Stimulated activated CD4-positive, alpha-beta T cell treated with anti-CD3 and anti-CD28 coated beads, TNF-alpha, amount 100 ng/mL, for 24 hours (primary cell): Measurements from ENCODE around the gene GALNT9.

Experiments
- DNase-seq, 3 experiments: peaks; one replicate each; pipeline ENCODE4 v3.0.0-alpha.2; 2020; ENCODE audit warnings: low read depth in 3 of 3

GALNT9 gene

GRCh38 chr12:132325733-132326130 is 3.7 kb downstream of the GALNT9 start:
- DNase-seq = no peak

- no peak for DNase-seq
Measured at GRCh38 chr12:132324841-132325732, 4.3 kb downstream of the GALNT9 start.

GRCh38 chr12:132324173-132324572 is 5.2 kb downstream of the GALNT9 start:
- DNase-seq = no peak

DNA sequence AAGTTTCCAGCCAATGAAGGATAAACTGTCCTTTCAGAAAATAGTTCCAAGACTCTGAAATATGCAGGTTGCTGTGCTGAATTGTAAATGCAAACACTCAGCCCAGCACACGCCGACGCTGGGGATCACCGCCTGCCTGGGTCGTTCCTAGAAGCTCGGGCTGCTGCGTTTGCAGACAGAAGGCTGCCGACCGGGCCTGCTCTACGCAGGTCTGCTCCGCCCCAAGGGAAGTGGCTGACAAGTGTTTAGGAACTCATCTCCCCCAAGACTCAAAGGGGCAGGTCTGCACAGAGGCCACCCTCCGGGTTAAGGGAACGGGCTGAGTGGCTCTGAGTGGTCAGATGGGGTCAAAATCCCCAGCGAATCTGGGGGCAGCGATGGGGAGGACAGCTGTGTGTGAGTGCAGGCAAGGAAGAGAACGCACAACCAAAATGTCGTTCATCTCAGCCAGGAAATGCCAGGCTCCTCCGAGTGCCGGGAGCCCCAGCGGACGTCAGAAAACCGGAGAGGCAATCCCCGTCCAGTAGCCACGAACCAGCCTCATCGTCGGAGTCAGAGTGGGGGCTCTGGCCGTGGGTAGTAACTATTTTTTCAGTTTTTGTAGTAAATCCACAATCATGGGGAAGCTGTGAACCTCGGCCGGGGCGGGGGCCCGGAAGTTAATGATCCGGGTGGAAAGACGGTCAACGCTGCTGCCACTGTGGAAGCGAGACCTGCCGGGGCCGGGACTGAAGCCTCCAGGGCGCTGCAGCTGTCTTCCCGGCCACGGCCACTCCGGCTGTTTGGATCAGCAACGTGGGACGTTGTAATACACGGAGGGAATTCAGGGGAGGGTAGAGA is 6.0 kb downstream of the GALNT9 start:
- no peak for DNase-seq

GRCh38 chr12:132322206-132323132 is 6.9 kb downstream of the GALNT9 start:
- DNase-seq = no peak

DNA sequence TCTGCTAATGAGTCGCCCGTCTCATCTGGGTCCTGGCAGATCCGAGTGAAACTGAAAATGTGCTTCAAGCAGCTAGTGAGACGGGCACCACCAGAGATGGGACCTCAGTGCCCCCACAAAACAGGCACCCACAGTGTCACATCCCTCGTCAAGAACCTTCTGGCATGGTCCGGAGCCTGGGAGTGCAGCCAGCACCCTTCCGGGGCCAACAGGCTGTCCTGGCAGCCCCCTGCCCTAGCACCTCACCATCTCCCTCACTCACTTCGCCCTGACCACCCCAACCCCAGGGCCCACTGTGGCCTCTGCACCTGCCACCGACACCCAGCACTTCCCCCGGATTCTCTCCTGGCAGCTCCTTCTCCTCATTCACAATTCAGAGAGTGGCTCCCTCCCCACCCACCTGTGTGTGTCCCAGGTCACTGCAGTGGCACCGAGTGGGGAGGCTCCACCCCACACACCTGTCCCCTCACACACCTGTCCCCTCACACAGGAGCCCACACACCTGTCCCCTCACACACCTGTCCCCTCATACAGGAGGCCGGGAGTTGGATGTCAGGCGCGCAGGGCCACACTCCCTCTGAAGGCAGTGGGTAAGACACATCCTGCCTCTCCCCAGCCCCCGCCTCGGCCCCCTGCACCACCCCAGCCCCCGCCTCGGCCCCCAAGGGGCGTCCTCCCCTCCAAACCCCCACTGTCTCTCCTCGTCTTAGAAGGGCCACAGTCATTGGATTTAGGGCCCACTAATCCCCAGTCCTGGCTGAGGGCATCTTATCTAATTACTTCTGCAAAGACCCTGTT is 7.9 kb downstream of the GALNT9 start:
- no peak for DNase-seq

DNA sequence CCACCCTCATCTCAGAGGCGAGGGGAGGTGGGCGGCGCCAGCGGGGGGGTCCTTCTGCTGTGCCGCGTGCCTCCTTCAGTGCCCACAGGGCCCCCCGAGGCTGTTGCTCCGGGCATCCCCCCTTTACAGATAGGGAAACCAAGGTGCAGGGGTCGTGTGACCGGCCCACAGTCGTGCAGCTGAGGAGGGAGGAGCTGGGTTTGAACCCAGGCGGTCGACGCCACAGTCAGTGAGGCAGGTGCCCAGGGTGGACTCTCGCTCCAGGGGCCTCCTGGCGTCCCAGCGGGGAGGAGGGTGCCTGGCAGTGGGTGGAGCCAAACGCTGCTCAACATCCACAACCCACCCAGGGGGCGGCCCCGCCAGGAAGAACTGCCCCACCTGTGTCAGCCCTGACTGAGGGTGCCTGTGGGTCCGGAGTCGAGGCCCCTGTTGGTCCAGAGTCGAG is 8.6 kb downstream of the GALNT9 start:
- DNase-seq = no peak

DNA sequence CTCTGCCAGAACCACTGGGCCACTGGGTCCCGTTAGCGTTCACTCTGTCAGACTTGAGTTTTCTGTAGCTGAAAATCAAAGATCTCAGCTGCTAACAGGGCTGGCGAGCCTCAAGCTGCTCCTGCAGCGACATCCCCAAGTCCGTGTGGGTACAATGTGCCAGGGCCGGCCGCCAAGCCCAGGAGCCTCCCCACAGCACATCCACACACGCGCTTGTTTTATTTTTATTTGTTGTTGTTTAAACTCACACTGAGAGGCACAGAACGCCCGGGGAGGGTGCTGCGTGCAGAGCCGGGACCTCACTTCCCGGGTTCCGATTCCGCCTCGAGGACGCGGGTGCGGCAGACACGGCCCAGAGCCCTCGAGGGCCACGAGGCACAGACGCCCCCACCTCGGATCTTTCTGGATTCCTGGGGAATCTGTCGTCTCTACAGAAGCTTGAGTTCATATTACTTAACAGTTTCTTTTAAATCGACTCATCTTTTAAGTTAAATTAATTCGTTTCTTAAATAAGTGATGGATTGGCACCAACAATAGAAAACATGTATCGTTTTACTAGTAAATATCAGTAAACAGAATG is 9.3 kb downstream of the GALNT9 start:
- no peak for DNase-seq

DNA sequence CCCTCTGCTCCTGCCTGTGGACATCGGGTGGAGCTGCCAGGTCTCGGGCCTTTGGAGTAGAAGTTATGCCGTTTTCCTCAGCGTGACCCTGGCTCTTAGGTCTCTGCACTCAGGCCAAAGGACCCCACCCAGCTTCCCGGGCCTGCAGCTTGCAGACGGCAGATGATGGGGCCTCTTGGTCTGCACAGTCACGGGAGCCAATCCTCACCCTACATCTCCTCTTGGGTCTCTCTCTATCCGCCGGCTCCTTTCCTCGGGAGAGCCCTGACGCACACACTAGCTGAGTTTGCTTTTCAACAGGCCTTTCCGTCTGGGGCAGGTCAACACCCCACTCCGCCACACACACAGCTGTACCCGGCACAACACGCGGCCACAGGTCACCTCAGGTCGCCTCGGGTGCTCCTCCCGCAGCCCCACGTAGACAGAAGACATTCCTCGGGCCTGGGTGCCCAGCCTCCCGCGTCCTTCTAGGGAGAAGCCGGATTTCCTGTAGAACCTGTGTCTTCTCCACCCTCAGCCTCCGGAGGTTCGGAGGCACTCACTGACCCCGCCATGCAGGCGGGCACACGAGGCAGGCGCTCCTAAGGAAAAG is 9.9 kb downstream of the GALNT9 start:
- no peak for DNase-seq

DNA sequence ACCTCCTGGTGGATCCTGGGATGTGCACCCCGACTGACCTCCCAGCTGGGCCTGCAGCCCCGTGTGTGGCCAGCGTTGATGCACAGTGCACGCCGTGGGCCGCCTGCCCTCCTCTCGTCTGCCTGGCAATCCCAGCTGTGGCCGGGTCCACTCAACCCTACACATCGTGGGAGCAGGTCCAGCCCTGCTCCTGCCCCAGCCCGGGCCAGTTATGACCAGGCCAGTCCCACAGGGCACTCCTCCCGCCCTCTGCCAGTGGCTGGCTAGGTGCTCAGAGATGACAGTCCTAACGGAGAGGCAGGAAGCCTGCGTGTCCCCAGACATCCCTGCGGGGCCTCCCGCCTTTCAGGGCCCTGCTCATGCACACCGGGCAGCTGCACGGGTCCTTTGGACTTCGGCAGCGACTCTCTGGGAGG is 10.8 kb downstream of the GALNT9 start:
- no peak for DNase-seq

DNA sequence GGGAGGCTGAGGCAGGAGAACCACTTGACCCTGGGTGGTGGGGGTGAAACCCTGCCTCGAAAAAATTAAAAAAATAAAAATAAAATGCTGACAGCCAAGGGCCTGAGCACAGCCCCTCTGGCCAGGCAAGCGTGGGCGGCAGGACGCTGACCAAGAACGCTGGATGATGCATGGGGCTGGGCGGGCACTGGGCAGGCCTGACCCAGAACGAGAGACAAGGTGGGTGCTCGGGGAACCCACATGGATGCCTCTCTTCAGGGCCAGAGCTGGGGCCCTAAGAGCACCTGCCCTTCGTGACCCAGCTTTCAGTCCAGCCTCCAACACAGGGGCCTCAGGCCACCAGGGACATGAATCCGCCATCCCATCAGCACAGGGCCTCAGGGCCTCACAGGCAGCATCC is 11.3 kb downstream of the GALNT9 start:
- no peak for DNase-seq

DNA sequence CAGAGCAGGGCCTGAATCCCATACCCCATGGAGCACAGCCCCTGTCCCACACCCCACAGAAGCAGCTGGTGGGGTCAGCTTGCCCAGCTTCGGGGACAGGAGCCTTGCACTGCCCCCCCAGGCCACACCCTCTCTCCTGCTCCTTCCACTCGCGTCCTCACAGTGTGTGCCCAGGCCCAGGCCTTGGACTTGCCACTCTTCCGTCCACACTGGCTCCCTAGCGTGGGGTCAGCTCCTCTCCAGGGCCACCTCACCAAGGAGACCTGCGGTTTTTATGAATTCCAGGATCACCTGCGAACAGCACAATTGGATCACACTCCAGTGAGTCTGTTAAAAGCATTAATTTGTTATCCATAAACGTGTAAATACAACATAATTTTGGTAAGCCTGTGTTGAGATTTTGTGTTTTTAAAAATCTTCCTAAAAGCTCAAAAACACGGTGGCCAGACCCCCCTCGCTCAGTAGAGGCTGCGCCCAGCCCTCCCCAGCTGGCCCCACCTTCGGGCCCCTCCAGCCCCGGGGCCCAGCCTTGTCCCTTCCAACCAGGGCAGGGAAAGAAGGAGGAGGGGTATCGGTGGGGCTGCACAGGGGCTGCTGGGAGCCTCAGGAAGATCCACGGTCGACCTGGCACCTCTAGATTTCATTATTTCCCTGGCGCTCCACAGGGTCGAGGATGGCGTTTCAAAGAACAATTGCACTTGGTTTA is 12.0 kb downstream of the GALNT9 start:
- no peak for DNase-seq

DNA sequence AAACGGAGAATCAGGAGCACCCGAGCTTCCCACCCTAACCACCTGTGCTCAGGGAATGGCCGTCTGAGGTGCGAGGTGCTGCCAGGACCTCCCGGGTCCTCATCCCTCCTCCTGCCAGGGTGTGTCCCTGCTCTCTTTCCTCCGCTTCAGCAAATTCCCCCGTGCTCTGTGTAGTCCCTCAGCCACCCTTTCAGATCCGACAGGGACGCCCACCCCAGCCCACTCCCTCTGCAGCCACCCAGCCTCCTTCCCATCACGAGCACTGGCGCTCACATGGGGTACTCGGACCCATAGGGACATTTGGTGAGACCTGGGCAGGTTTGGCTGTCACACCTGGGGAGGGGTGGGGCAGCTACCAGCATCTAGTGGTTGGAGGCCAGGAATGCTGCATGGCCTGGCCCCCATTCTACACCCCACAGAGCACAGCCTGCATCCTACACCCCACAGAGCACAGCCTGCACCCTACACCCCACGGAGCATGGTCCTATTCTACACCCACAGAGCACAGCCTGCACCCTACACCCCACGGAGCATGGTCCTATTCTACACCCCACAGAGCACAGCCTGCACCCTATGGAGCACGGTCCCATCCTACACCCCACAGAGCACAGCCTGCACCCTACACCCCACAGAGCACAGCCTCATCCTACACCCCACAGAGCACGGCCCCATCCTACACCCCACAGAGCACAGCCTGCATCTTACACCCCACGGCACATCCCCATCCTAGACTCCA is 12.7 kb downstream of the GALNT9 start:
- DNase-seq = no peak

GRCh38 chr12:132315951-132316350 is 13.4 kb downstream of the GALNT9 start:
- DNase-seq = no peak

DNA sequence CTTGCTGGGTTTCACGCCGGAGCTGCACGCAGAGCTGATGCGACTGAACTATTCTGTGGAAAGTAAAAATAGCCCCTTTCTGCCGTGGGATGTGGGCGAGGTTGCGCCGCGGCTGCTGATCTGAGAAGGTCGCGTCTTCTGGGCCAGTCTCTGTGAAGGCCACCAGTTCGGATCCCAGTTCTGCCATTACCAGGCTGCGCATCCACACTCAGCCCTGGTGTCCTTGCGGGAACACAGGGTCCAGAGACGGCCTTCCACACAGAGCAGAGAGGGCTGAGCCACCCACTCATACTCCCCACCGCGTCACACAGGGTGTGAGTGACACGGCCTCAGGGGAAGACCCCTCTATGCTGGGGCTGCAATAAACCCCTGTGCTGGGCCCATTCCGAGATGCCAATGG is 13.9 kb downstream of the GALNT9 start:
- DNase-seq = no peak

GRCh38 chr12:132314516-132315233 is 14.7 kb downstream of the GALNT9 start:
- DNase-seq = no peak

DNA sequence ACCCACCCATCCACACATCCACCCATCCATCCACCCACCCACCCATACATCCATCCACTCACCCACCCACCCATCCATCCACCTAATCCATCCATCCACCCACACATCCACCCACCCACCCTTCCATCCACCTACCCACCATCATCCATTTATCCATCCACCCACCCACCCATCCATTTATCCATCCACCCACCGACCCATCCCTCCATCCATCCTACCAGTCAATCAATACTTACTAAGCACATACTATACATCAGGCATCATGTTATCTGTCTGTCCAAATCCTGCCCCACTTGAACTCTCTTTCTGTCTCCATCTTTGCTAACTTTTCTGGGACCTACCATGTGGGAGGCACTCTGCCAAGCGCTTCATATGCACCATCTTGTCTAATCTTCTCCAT is 15.4 kb downstream of the GALNT9 start:
- no peak for DNase-seq

GRCh38 chr12:132313182-132313581 is 16.2 kb downstream of the GALNT9 start:
- DNase-seq = no peak
